ENCODE measurements around the gene PGK2.

Gene PGK2

GRCh38 chr6:49782725-49783124 lies 4.4 kb downstream of the PGK2 start:
- no peak for ATAC-seq (replicated peaks; ENCODE audit: extremely low read depth, poor library complexity, severe bottlenecking)
- H3K27ac Mint-ChIP-seq (ENCODE audit: low read depth), result no peak overlapping the region
- H3K4me1 Mint-ChIP-seq, result no peaks in the 10 kb centered on the region
- no peaks in the 10 kb centered on the region for H3K27me3 Mint-ChIP-seq
- DNase-seq (ENCODE audit: low spot score in 2 of 2), result no peak
- H3K36me3 Mint-ChIP-seq (ENCODE audit: insufficient read depth), result no peaks in the 10 kb centered on the region
- H3K9me3 Mint-ChIP-seq, result peaks cover 5% of the 10 kb centered on the region
- no peak overlapping the region for H3K4me3 Mint-ChIP-seq

DNA sequence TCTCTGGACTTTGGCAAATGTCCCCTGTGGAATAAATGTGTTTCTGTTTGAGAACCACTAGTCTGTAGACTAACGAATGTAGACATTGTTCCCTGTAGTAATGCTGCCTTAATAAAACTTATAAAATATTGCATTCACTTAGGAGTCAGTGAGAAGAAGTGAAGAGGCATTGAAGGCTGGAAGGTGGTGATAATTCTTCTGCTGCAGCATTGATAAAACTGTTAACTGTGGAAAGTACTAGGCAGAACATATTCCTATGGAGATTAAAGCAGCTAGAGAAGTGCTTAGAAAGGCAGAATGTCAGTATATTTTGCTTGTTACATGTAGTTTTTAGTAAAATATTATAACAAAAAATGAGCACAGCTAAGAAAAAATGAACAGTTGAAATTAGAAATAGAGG lies 4.8 kb downstream of the PGK2 start:
- no peak overlapping the region for H3K4me3 Mint-ChIP-seq
- no peak overlapping the region for H3K27ac Mint-ChIP-seq (ENCODE audit: low read depth)
- H3K27me3 Mint-ChIP-seq, result no peaks in the 10 kb centered on the region
- no peak for ATAC-seq (replicated peaks; ENCODE audit: extremely low read depth, poor library complexity, severe bottlenecking)
- peaks cover 5% of the 10 kb centered on the region for H3K9me3 Mint-ChIP-seq
- H3K36me3 Mint-ChIP-seq (ENCODE audit: insufficient read depth), result no peaks in the 10 kb centered on the region
- no peak for DNase-seq (ENCODE audit: low spot score in 2 of 2)
- H3K4me1 Mint-ChIP-seq, result no peaks in the 10 kb centered on the region

DNA sequence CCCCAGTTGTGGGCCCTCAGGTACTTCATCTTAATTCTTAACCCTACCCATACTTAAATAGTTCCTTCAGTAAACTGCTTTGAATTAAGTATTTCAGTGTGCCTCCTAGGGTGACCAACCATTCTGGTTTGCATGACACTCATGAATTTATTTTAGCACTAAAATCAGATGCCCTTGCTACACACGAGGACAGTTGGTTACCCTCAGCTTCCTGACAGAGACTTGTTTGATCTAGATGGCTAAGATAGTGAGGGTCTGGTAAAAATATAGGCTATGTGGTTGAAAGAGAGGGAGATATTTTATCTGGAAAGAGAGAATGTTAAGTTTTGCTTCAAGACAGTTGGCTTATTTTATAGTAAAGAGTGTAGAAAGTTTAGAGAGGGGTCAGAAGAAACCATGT lies 10.6 kb downstream of the PGK2 start:
- no peaks in the 10 kb centered on the region for H3K36me3 Mint-ChIP-seq (ENCODE audit: insufficient read depth)
- H3K4me3 Mint-ChIP-seq, result no peak overlapping the region
- ATAC-seq (replicated peaks; ENCODE audit: extremely low read depth, poor library complexity, severe bottlenecking) (no peak), DNase-seq (ENCODE audit: low spot score in 2 of 2) (no peak)
- no peaks in the 10 kb centered on the region for H3K27me3 Mint-ChIP-seq
- no peaks in the 10 kb centered on the region for H3K4me1 Mint-ChIP-seq
- H3K9me3 Mint-ChIP-seq, result no peaks in the 10 kb centered on the region
- no peak overlapping the region for H3K27ac Mint-ChIP-seq (ENCODE audit: low read depth)

GRCh38 chr6:49775043-49775442 lies 12.0 kb downstream of the PGK2 start:
- no peaks in the 10 kb centered on the region for H3K36me3 Mint-ChIP-seq (ENCODE audit: insufficient read depth)
- H3K27me3 Mint-ChIP-seq, result no peaks in the 10 kb centered on the region
- no peaks in the 10 kb centered on the region for H3K9me3 Mint-ChIP-seq
- DNase-seq (ENCODE audit: low spot score in 2 of 2) (no peak), ATAC-seq (replicated peaks; ENCODE audit: extremely low read depth, poor library complexity, severe bottlenecking) (no peak)
- no peak overlapping the region for H3K4me3 Mint-ChIP-seq
- no peaks in the 10 kb centered on the region for H3K4me1 Mint-ChIP-seq
- H3K27ac Mint-ChIP-seq (ENCODE audit: low read depth), result no peak overlapping the region

DNA sequence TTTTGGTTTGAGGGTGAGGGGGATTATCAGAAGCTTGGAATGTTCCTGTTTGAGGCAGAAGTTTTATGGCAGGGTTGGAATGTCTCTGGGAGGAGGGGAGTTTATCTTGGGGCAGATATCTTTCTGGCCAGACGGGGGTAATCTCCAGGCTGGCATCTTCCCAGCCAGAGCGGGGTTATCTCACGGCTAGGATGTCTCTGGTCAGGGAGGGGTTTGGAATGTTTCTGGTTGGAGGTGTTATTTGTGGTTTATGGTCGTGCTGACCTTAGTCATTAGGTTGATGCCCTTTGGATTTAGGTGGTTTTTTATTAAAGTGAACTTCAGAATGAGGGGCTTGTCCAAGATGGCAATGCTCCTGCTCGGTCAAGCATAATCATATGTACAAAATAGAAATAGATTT lies 14.8 kb downstream of the PGK2 start:
- Mint-ChIP-seq H3K4me3 (no peak overlapping the region), H3K36me3 (ENCODE audit: insufficient read depth) (no peaks in the 10 kb centered on the region), H3K27me3 (no peaks in the 10 kb centered on the region), H3K4me1 (no peaks in the 10 kb centered on the region), H3K27ac (ENCODE audit: low read depth) (no peak overlapping the region), H3K9me3 (no peaks in the 10 kb centered on the region)
- DNase-seq (ENCODE audit: low spot score in 2 of 2), result no peak
- ATAC-seq (replicated peaks; ENCODE audit: extremely low read depth, poor library complexity, severe bottlenecking), result no peak

DNA sequence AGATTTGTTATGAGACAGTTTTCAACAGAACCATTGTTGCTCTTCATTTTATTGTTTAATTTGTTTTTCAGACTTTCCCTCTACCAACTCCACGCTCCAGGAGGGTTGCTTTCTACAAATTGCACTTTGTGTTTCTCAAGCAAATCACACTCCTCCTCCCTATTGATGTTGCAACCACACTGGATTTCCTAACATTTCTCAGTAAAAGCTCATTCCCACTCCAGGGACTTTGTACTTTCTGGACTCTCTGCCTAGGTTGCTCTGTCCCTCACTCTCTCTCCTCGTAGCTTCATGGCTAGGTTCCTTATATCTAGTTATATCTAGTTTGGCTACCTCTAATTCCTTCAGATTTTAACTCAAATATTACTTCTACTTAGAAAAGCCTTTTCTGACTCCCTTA lies 20.3 kb downstream of the PGK2 start:
- Mint-ChIP-seq H3K27ac (ENCODE audit: low read depth) (no peak overlapping the region), H3K36me3 (ENCODE audit: insufficient read depth) (no peaks in the 10 kb centered on the region), H3K9me3 (peaks cover 16% of the 10 kb centered on the region), H3K4me3 (no peak overlapping the region), H3K27me3 (no peaks in the 10 kb centered on the region), H3K4me1 (no peaks in the 10 kb centered on the region)
- no peak for DNase-seq (ENCODE audit: low spot score in 2 of 2)
- ATAC-seq (replicated peaks; ENCODE audit: extremely low read depth, poor library complexity, severe bottlenecking), result no peak

DNA sequence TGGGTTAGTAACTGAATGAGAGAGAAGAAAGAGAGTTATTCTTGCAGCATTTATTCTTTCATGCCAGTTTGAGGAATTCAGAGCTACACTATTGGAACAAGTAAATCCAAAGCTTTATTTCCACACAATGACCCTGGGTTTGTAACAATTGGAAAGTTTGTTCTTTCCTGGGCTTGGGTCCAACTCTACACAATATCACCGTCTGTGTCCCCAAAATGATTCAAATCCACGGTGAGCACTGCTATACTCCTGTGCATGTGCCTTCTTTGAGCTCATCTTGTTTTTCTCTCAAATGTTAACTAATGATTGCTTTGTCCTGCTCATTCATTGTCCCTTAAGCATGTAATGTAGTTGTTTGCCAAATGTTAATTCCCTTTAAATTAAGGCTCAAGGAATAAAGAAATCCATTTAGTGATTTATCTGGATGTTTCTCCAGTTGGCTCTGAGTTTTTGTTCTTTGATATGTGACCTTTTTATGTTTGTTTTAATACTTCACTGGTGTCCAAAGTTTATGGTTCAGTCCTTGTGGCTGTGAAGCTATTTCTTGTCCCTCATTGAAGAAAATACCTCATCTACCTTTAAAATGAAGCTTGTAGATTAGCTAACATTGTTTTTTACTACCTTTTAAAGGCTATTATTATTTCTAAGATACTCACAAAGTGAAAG lies 22.4 kb downstream of the PGK2 start:
- ATAC-seq (replicated peaks; ENCODE audit: extremely low read depth, poor library complexity, severe bottlenecking) (no peak), DNase-seq (ENCODE audit: low spot score in 2 of 2) (no peak)
- Mint-ChIP-seq H3K4me1 (no peaks in the 10 kb centered on the region), H3K4me3 (no peak overlapping the region), H3K27me3 (no peaks in the 10 kb centered on the region), H3K9me3 (peaks cover 27% of the 10 kb centered on the region), H3K36me3 (ENCODE audit: insufficient read depth) (no peaks in the 10 kb centered on the region), H3K27ac (ENCODE audit: low read depth) (no peak overlapping the region)

DNA sequence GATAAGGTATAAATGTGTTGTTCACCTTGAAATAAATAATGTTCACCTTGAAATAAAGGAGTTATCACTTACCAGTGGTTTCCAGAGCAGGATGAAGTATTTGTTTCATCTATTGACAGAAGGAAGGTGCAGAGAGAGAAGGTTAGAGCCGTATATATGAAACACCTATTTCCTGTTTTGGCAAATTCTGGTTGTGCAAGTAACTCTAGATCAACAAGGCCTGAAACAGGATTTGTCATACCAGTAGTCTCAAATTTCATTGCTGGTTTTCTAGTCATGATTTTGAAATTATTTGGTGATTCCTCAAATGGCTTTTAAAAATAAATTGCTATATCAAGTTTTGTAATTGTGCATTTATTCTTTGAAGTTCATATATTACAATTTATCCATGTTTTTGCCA lies 42.8 kb downstream of the PGK2 start, which contains the start of gene CRISP3:
Gene CRISP3 (minus strand): TSS at position 130 of the 400 bp plus-strand sequence. CDS start 21 bp downstream, at position 109.
- H3K27ac Mint-ChIP-seq (ENCODE audit: low read depth), result no peak within 1 kb of the TSS
- DNase-seq (ENCODE audit: low spot score in 2 of 2) (no peak), ATAC-seq (replicated peaks; ENCODE audit: extremely low read depth, poor library complexity, severe bottlenecking) (no peak)
- no peaks in the 10 kb centered on the region for H3K4me1 Mint-ChIP-seq
- H3K4me3 Mint-ChIP-seq, result no peak within 1 kb of the TSS
- no peaks in the 10 kb centered on the region for H3K27me3 Mint-ChIP-seq
- H3K9me3 Mint-ChIP-seq, result peaks cover 21% of the 10 kb centered on the region
- H3K36me3 Mint-ChIP-seq (ENCODE audit: insufficient read depth), result peaks cover 2% of the 10 kb centered on the region

- Mint-ChIP-seq H3K27ac (ENCODE audit: low read depth) (no peak overlapping the region), H3K4me1 (no peaks in the 10 kb centered on the region), H3K9me3 (peaks cover 23% of the 10 kb centered on the region), H3K36me3 (ENCODE audit: insufficient read depth) (peaks cover 2% of the 10 kb centered on the region), H3K4me3 (no peak overlapping the region), H3K27me3 (no peaks in the 10 kb centered on the region)
- ATAC-seq (replicated peaks; ENCODE audit: extremely low read depth, poor library complexity, severe bottlenecking), result no peak
- no peak for DNase-seq (ENCODE audit: low spot score in 2 of 2)
Measured at GRCh38 chr6:49743429-49743828, 43.7 kb downstream of the PGK2 start.

DNA sequence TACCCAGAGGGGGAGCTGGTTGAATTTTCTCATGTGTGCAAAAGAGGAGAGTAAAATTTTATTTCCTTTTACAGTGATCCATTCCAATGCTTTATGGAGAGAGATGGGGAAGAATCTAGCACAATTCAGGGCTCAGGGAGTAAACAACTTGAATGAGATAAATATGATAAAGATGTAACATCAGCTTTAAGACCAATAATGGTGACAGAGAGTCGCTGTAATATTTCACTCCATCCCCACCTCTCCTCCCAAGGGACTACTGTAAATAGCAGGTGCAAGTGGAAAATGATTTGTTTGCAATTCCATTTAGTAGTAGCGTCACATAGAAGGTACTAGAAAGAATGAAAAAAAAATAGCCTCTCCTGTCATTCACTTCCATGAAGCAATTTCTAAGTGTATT lies 47.7 kb downstream of the PGK2 start:
- H3K36me3 Mint-ChIP-seq (ENCODE audit: insufficient read depth), result peaks cover 2% of the 10 kb centered on the region
- H3K27me3 Mint-ChIP-seq, result no peaks in the 10 kb centered on the region
- H3K27ac Mint-ChIP-seq (ENCODE audit: low read depth), result no peak overlapping the region
- DNase-seq (ENCODE audit: low spot score in 2 of 2) (no peak), ATAC-seq (replicated peaks; ENCODE audit: extremely low read depth, poor library complexity, severe bottlenecking) (no peak)
- no peak overlapping the region for H3K4me3 Mint-ChIP-seq
- H3K4me1 Mint-ChIP-seq, result no peaks in the 10 kb centered on the region
- H3K9me3 Mint-ChIP-seq, result peaks cover 10% of the 10 kb centered on the region

- no peaks in the 10 kb centered on the region for H3K4me1 Mint-ChIP-seq
- DNase-seq (ENCODE audit: low spot score in 2 of 2) (no peak), ATAC-seq (replicated peaks; ENCODE audit: extremely low read depth, poor library complexity, severe bottlenecking) (no peak)
- peaks cover 12% of the 10 kb centered on the region for H3K9me3 Mint-ChIP-seq
- no peaks in the 10 kb centered on the region for H3K27me3 Mint-ChIP-seq
- no peak overlapping the region for H3K4me3 Mint-ChIP-seq
- peaks cover 2% of the 10 kb centered on the region for H3K36me3 Mint-ChIP-seq (ENCODE audit: insufficient read depth)
- H3K27ac Mint-ChIP-seq (ENCODE audit: low read depth), result no peak overlapping the region
Measured at GRCh38 chr6:49736017-49736508, 51.0 kb downstream of the PGK2 start.

All from central memory CD8-positive, alpha-beta T cell (primary cell).